PFSK-1 (cell line): ENCODE measurements around the gene FAM222A.

Source experiments
- FOXP2 ChIP-seq: optimal IDR thresholded peaks from 2 replicates; pipeline ENCODE3; 2011; ENCODE audit warnings: borderline replicate concordance, control low read depth, inconsistent platforms; ENCODE audit not compliant: insufficient read depth; ENCODE audit errors: extremely low read length, extremely low read depth
- POLR2AphosphoS5 ChIP-seq: IDR thresholded peaks from 2 replicates; pipeline ENCODE4 v1.6.1; 2012; ENCODE audit warnings: low read depth, mild to moderate bottlenecking, control low read depth, low read length, moderate library complexity
- SIN3A ChIP-seq: IDR thresholded peaks from 2 replicates; pipeline ENCODE4 v1.6.1; 2012; ENCODE audit warnings: mild to moderate bottlenecking, low read length, moderate library complexity, borderline replicate concordance; ENCODE audit not compliant: insufficient read depth
- TAF1 ChIP-seq: IDR thresholded peaks from 2 replicates; pipeline ENCODE4 v1.6.1; 2012; ENCODE audit warnings: low read length, control low read depth, borderline replicate concordance; ENCODE audit not compliant: insufficient read depth
- TF ChIP-seq, protein P1 (sequence below), 2 experiments: IDR thresholded peaks; 2 replicates each; pipeline versions ENCODE4 v1.6.1 to v1.8.0; 2011 to 2012; ENCODE audit warnings: low read depth in 2 of 2, low read length in 2 of 2, control low read depth in 1 of 2, inconsistent platforms in 1 of 2, mild to moderate bottlenecking in 1 of 2, moderate library complexity in 1 of 2; ENCODE audit not compliant: insufficient read depth in 1 of 2

The FAM222A gene

DNA sequence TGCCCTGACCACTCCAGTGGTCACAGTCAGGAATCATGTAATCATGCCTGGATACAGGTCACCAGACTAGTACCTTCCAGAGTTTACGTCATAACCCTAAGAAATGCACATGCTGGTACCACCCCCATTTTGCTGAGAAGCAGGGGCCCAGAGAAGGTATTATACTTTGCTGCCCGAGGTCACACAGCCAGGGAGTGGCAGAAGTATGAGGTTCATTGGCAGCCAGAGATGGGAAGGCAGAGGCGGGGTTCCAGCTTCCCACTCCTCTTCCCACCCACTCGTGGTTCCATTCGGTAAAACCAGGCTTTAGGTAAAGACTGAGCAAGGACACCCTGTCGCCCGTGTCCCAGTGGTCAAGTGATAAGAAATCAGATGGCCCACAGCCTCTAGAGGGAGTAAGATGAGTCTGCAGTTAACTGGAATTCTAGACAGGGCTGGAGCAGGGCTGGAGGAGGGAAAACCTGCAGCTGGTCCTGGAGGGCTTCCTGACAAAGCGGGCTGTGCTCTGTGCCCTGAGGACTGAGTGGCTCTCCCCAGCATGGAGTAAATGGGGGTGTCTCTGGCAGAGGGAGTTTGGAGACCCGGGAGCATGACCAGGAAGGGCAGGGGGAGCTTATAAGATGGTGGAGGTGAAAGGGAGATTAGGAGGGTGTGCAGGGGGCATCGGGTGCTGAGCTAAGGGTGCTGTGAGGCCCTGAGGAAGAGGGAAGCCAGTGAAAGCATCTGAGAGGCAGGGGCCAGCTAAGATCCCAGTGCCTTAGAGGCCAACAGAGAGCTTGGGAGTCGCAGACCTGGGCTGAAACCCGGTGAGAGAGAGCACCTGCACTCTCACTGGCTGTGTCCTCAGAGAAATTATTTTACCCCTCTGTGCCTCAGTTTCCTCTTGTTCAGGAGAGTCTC lies 5.7 kb downstream of the FAM222A start:
- no peak for TF ChIP-seq POLR2AphosphoS5
- TF ChIP-seq TAF1: no peak
- TF ChIP-seq FOXP2: no peak
- TF ChIP-seq, protein P1, sequence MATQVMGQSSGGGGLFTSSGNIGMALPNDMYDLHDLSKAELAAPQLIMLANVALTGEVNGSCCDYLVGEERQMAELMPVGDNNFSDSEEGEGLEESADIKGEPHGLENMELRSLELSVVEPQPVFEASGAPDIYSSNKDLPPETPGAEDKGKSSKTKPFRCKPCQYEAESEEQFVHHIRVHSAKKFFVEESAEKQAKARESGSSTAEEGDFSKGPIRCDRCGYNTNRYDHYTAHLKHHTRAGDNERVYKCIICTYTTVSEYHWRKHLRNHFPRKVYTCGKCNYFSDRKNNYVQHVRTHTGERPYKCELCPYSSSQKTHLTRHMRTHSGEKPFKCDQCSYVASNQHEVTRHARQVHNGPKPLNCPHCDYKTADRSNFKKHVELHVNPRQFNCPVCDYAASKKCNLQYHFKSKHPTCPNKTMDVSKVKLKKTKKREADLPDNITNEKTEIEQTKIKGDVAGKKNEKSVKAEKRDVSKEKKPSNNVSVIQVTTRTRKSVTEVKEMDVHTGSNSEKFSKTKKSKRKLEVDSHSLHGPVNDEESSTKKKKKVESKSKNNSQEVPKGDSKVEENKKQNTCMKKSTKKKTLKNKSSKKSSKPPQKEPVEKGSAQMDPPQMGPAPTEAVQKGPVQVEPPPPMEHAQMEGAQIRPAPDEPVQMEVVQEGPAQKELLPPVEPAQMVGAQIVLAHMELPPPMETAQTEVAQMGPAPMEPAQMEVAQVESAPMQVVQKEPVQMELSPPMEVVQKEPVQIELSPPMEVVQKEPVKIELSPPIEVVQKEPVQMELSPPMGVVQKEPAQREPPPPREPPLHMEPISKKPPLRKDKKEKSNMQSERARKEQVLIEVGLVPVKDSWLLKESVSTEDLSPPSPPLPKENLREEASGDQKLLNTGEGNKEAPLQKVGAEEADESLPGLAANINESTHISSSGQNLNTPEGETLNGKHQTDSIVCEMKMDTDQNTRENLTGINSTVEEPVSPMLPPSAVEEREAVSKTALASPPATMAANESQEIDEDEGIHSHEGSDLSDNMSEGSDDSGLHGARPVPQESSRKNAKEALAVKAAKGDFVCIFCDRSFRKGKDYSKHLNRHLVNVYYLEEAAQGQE (IDR thresholded peaks at IDR 0.05; ENCODE audit: insufficient read depth in 1 of 2, low read depth in 2 of 2, low read length in 2 of 2): no peak
- no peak for TF ChIP-seq SIN3A

DNA sequence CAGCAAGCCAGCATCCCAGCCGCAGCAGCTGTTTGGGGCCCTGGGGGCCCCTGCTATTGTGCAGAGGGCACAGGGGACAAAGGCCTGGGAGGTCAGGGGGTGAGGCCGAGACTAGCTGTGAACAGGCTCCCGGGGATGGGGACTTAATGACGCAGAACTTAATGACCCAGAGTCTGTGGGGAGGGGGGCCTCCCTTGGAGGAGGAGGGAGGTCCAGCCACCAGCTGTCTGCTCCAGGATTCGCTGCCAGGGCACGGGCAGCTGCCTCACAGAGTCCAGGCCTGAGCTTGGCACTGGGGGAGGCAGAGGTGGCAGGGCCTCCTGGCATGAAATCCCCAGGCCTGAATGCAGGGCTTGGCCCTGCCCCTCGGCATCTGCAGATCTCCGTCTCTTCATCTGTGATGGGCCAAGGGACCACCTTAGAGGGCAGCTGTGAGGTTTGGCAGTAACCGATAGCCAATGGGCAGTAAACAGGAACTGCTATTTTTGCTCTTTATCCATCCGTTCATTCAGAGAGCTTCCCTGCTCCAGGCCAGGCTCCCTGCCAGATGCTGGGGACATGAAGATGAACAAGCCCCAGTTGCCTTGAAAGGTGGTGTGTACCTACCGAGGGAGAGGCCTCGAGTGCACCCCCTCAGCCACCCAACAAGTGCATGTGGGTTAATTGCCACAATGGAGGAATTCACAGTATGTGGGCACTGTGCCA lies 6.7 kb downstream of the FAM222A start:
- TF ChIP-seq FOXP2 (peak; percentile 61), TAF1 (no peak)

DNA sequence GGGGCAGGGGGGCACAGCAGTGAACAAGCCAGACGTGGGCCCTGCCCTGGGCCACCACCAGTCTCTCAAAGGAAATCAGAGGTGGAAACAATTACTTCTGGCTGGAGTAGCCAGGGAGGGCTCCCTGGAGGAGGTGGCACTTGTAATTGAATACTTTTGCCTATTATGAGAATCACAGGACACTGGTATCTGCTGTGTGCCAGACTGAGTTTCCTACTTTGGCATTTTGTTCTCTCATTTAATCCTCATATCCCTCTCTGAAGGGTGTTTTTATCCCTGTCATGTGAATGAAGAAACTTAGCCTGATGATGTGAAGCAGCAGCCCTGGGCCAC lies 7.2 kb downstream of the FAM222A start:
- TF ChIP-seq TAF1 (no peak), FOXP2 (no peak), SIN3A (no peak), POLR2AphosphoS5 (no peak)
- TF ChIP-seq, protein P1 (IDR thresholded peaks at IDR 0.05; ENCODE audit: insufficient read depth in 1 of 2, low read depth in 2 of 2, low read length in 2 of 2): no peak

DNA sequence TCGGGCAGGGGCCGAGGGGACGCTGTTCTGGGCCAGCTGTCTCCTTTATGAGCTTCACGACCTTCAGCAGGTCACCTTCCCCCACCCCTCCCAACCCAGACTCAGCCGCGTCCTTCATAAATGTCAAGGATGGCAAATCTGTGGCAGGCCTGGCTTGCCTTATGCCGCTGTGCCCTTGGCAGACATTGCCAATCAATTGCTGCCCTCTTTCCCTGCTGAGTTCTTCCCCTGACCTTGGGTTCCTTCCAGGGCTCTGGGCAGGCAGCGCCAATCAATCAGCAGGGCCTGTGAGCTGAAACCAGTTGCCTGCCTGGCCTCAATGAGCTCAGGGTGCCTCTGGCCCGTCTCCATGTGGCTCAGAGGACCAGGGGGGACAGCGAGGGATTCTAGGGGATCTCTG lies 7.7 kb downstream of the FAM222A start:
- TF ChIP-seq FOXP2 (no peak), SIN3A (no peak), TAF1 (no peak), POLR2AphosphoS5 (no peak)
- TF ChIP-seq, protein P1 (IDR thresholded peaks at IDR 0.05; ENCODE audit: insufficient read depth in 1 of 2, low read depth in 2 of 2, low read length in 2 of 2): no peak

DNA sequence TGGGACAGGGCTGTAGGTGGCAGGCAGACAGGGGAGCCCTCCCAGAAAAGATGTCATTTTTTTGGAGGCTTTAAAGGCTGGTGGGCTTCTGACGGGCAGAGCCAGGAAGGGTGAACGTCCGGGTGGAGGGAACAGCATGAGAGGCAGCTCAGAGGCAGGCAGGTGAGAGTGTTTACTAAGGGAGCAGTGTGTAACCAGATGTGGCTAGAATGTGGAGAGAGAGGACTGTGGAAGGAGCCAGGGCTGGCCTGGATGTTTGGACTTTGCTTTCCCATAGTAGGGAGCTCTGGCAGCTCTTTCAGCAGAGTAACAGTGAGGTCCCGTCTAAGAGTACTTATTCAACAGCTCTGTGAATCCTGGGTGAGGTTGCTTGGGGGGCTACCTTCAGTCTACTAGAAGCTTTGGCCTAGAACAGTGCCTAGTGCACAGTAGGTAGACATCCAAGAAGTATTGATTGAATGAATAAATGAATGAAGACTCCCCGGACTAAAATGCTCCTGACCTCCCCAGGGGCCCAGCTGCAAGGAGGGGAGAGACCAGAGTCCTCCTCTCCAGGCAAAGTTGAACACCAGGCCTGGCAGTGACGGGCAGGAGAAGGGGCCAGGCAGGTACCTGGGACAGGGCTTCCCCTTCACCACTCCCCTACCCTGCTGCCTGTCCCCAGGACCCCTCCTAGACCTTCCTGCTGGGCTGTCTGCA lies 8.5 kb downstream of the FAM222A start:
- TF ChIP-seq TAF1: no peak
- no peak for TF ChIP-seq FOXP2
- TF ChIP-seq POLR2AphosphoS5: no peak

DNA sequence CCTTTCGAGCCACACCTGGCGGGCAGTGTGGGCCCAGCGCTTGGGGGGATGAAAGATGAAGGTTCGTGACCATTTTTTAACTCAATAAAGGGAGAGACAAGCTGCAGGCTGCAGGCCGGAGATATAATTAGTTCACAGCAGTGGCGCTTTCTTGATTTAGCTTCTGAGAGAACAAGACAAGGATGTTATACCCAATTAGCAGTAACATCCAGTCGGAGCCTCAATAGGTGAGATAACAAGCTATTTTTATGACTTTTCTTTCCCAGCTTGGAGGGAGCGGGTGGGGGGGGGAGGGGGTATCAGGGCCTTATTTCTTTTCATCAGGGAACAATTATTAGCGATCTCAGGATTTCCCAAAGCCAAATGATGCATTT lies 9.1 kb downstream of the FAM222A start:
- TF ChIP-seq, protein P1 (IDR thresholded peaks at IDR 0.05; ENCODE audit: insufficient read depth in 1 of 2, low read depth in 2 of 2, low read length in 2 of 2): no peak
- TF ChIP-seq POLR2AphosphoS5 (no peak), SIN3A (no peak), FOXP2 (no peak), TAF1 (no peak)
